ENCODE measurements around the gene KLK15.

Gene KLK15

DNA sequence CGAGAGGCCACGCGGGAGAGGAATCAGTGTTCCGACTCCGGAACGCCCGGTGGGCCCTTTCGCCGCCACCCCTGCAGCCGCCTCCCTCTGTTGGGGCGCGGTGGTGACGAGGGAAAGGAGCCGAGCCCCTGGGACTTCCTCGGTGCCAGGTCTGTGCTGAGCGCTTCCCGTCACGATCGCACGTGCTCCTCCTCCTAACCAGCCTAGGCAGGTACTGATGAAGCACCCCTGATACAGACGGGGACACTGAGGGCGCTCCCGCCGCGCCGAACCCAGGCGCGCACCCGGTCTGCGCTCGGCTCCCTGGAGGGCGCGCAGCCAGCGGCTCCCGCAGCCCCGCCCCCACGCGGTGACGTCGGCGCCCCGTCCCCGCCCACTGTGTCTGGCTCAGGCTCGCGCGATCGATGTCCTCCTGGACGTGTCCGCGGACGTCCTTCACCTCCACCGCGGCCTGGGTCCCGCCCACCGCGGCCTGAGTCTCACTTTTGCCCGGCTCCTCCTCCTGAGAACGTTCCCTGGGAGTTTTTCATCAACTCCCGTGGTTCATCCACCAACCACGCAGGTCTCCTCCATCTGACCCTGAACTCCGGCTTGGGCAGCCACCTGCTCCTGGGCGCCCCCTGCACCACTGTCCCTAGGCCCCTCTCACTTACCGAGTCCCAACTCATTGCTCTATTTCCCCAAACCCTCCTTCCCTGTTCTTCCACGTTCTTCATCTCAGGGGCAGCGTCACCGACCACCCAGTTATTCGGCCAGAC lies 2.6 kb upstream of the KLK15 start:
- ATAC-seq = peak; percentile 94
- no peak for TF ChIP-seq OSR1 (CRISPR knock-in tag; IDR thresholded peaks at IDR 0.05)
- TF ChIP-seq TOX (CRISPR knock-in tag; IDR thresholded peaks at IDR 0.05; ENCODE audit: borderline replicate concordance) = no peak
- TF ChIP-seq TSHZ2 (CRISPR knock-in tag; IDR thresholded peaks at IDR 0.05) = no peak
- TF ChIP-seq, protein P1, sequence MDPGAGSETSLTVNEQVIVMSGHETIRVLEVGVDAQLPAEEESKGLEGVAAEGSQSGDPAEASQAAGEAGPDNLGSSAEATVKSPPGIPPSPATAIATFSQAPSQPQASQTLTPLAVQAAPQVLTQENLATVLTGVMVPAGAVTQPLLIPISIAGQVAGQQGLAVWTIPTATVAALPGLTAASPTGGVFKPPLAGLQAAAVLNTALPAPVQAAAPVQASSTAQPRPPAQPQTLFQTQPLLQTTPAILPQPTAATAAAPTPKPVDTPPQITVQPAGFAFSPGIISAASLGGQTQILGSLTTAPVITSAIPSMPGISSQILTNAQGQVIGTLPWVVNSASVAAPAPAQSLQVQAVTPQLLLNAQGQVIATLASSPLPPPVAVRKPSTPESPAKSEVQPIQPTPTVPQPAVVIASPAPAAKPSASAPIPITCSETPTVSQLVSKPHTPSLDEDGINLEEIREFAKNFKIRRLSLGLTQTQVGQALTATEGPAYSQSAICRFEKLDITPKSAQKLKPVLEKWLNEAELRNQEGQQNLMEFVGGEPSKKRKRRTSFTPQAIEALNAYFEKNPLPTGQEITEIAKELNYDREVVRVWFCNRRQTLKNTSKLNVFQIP (CRISPR knock-in tag; IDR thresholded peaks at IDR 0.05; ENCODE audit: borderline replicate concordance, low read depth) = no peak
- TF ChIP-seq ISL1 (CRISPR knock-in tag; IDR thresholded peaks at IDR 0.05) = no peak
- no peak for TF ChIP-seq ZC3H10 (CRISPR knock-in tag; IDR thresholded peaks at IDR 0.05)
- no peak for TF ChIP-seq CSDC2 (CRISPR knock-in tag; IDR thresholded peaks at IDR 0.05)
- TF ChIP-seq TCF4 (CRISPR knock-in tag; IDR thresholded peaks at IDR 0.05; ENCODE audit: borderline replicate concordance) = no peak

DNA sequence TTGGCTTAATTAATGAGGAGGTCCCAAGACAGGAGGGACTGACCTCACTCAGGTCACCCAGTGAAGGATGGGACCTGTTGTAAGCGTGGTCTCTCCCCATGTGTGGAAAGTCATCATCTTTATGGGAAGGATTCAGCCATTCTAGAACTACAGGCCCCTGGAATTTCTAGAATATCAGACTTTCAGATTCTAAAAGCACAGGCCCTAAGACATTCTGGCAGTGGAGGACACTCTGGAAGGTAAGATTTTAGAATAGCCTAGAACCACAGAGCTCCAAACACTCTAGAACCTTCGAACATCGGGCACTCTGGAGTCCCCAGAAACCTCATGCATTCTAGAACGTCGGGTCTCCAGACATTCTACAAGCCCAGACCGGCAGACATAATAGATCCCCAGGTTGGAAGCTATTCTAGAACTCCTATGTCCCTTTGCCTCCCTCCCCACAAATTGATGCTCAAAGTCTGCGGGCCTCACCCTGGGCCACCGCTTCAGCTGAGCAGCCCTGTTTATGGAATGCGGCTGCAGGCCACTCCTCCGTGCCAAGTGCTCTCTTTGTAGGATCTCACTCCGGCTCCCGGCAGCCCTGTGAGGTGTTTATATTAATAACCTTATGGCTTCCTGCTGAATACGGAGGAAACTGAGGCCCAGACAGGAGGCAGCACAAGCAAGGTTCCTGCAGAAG lies 1.9 kb upstream of the KLK15 start:
- ATAC-seq = peak; percentile 8; the same call in 2 of the 3 replicates
- TF ChIP-seq TCF4 (CRISPR knock-in tag; IDR thresholded peaks at IDR 0.05; ENCODE audit: borderline replicate concordance) (no peak), OSR1 (CRISPR knock-in tag; IDR thresholded peaks at IDR 0.05) (no peak), ARNTL (CRISPR knock-in tag; IDR thresholded peaks at IDR 0.05; ENCODE audit: borderline replicate concordance, low read depth) (no peak), ISL1 (CRISPR knock-in tag; IDR thresholded peaks at IDR 0.05) (no peak), ZNF70 (CRISPR knock-in tag; IDR thresholded peaks at IDR 0.05) (no peak), ZFP3 (CRISPR knock-in tag; IDR thresholded peaks at IDR 0.05) (no peak), ZNF8 (CRISPR knock-in tag; IDR thresholded peaks at IDR 0.05) (no peak), SNAI2 (CRISPR knock-in tag; IDR thresholded peaks at IDR 0.05) (no peak), ESRRG (CRISPR knock-in tag; IDR thresholded peaks at IDR 0.05) (no peak), PPARA (CRISPR knock-in tag; IDR thresholded peaks at IDR 0.05; ENCODE audit: borderline replicate concordance) (no peak), ZNF565 (CRISPR knock-in tag; conservative IDR thresholded peaks at IDR 0.05; ENCODE audit: low read depth) (no peak), CSDC2 (CRISPR knock-in tag; IDR thresholded peaks at IDR 0.05) (no peak), GLIS3 (CRISPR knock-in tag; IDR thresholded peaks at IDR 0.05) (no peak), TSHZ2 (CRISPR knock-in tag; IDR thresholded peaks at IDR 0.05) (no peak), ZC3H10 (CRISPR knock-in tag; IDR thresholded peaks at IDR 0.05) (no peak), CSRNP3 (CRISPR knock-in tag; IDR thresholded peaks at IDR 0.05) (no peak), RARB (CRISPR knock-in tag; IDR thresholded peaks at IDR 0.05) (no peak)
- TF ChIP-seq, protein P2, sequence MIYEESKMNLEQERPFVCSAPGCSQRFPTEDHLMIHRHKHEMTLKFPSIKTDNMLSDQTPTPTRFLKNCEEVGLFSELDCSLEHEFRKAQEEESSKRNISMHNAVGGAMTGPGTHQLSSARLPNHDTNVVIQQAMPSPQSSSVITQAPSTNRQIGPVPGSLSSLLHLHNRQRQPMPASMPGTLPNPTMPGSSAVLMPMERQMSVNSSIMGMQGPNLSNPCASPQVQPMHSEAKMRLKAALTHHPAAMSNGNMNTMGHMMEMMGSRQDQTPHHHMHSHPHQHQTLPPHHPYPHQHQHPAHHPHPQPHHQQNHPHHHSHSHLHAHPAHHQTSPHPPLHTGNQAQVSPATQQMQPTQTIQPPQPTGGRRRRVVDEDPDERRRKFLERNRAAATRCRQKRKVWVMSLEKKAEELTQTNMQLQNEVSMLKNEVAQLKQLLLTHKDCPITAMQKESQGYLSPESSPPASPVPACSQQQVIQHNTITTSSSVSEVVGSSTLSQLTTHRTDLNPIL (CRISPR knock-in tag; IDR thresholded peaks at IDR 0.05; ENCODE audit: low read depth) = no peak
